H9 (cell line): ENCODE data around the gene OGDH. TPM values are rescaled to one million over a fixed set of nuclear protein-coding genes. Genes with fewer than 3 reads are reported as not detected.

Source experiments
- DNase-seq: peaks from one replicate; pipeline ENCODE4 v3.0.0-alpha.2; 2017
- H2AFZ ChIP-seq: one replicate; pipeline ENCODE4 v1.6.1; 2013; ENCODE audit warnings: mild to moderate bottlenecking, low read length, control low read depth, moderate library complexity
- H2AK5ac ChIP-seq: 2 replicates; pipeline ENCODE4 v1.6.1; 2013; ENCODE audit warnings: low read length, control low read depth, mixed read lengths; ENCODE audit not compliant: insufficient read length
- H2BK120ac ChIP-seq: one replicate; pipeline ENCODE4 v1.6.1; 2013; ENCODE audit warnings: low read depth, mild to moderate bottlenecking, low read length, control low read depth, inconsistent platforms; ENCODE audit not compliant: poor library complexity, severe bottlenecking
- H2BK12ac ChIP-seq: 2 replicates; pipeline ENCODE4 v1.6.1; 2013; ENCODE audit warnings: low read length, control low read depth, mixed read lengths, low read depth; ENCODE audit not compliant: insufficient read length
- H2BK15ac ChIP-seq: 2 replicates; pipeline ENCODE4 v1.6.1; 2013; ENCODE audit warnings: low read depth, low read length, control low read depth
- H2BK20ac ChIP-seq: one replicate; pipeline ENCODE4 v1.6.1; 2013; ENCODE audit warnings: low read depth, mild to moderate bottlenecking, low read length, control low read depth, inconsistent platforms; ENCODE audit not compliant: poor library complexity, severe bottlenecking
- H2BK5ac ChIP-seq: 2 replicates; pipeline ENCODE4 v1.6.1; 2013; ENCODE audit warnings: low read length, control low read depth, mixed read lengths; ENCODE audit not compliant: insufficient read length
- H3K14ac ChIP-seq: 2 replicates; pipeline ENCODE4 v1.6.1; 2013; ENCODE audit warnings: low read length, control low read depth; ENCODE audit not compliant: insufficient read depth
- H3K18ac ChIP-seq: 2 replicates; pipeline ENCODE4 v1.6.1; 2013; ENCODE audit warnings: low read depth, mild to moderate bottlenecking, mixed read lengths, low read length, control low read depth; ENCODE audit not compliant: insufficient read length
- H3K23ac ChIP-seq: 2 replicates; pipeline ENCODE4 v1.6.1; 2013; ENCODE audit warnings: low read length, control low read depth, mixed read lengths, low read depth; ENCODE audit not compliant: insufficient read length
- H3K23me2 ChIP-seq: 2 replicates; pipeline ENCODE4 v1.6.1; 2013; ENCODE audit warnings: low read depth, mild to moderate bottlenecking, mixed read lengths, low read length, control low read depth; ENCODE audit not compliant: insufficient read length, poor library complexity, severe bottlenecking
- H3K27ac ChIP-seq: 2 replicates; pipeline ENCODE4 v1.5.1; 2013; ENCODE audit warnings: low read length, control low read depth, mixed read lengths, low read depth; ENCODE audit not compliant: insufficient read length
- H3K27me3 ChIP-seq: 2 replicates; pipeline ENCODE4 v1.6.1; 2013; ENCODE audit warnings: low read length, control low read depth, inconsistent platforms; ENCODE audit not compliant: insufficient read depth
- H3K4ac ChIP-seq: 2 replicates; pipeline ENCODE4 v1.6.1; 2013; ENCODE audit warnings: low read depth, mild to moderate bottlenecking, control low read depth, inconsistent platforms, low read length, moderate library complexity
- H3K4me1 ChIP-seq: 2 replicates; pipeline ENCODE4 v1.6.1; 2013; ENCODE audit warnings: low read length, control low read depth, inconsistent platforms; ENCODE audit not compliant: insufficient read depth
- H3K4me2 ChIP-seq: 2 replicates; pipeline ENCODE4 v1.6.1; 2013; ENCODE audit warnings: low read length, control low read depth, mixed read lengths; ENCODE audit not compliant: insufficient read length, insufficient read depth
- H3K56ac ChIP-seq: 2 replicates; pipeline ENCODE4 v1.6.1; 2013; ENCODE audit warnings: low read depth, mild to moderate bottlenecking, mixed read lengths, low read length, control low read depth; ENCODE audit not compliant: insufficient read length
- H3K79me1 ChIP-seq: 2 replicates; pipeline ENCODE4 v1.6.1; 2013; ENCODE audit warnings: low read depth, mild to moderate bottlenecking, moderate library complexity, low read length, control low read depth, inconsistent platforms; ENCODE audit not compliant: insufficient read depth, poor library complexity, severe bottlenecking
- H3K79me2 ChIP-seq: 2 replicates; pipeline ENCODE4 v1.6.1; 2013; ENCODE audit warnings: low read length, control low read depth, inconsistent platforms; ENCODE audit not compliant: insufficient read depth
- H3K9ac ChIP-seq: 2 replicates; pipeline ENCODE4 v1.6.1; 2013; ENCODE audit warnings: low read length, control low read depth, mixed read lengths; ENCODE audit not compliant: insufficient read length; ENCODE audit errors: extremely low read depth
- H3K9me3 ChIP-seq: one replicate; pipeline ENCODE4 v1.6.1; 2013; ENCODE audit warnings: low read depth, low read length, inconsistent platforms; ENCODE audit not compliant: control insufficient read depth
- H3T11ph ChIP-seq: one replicate; pipeline ENCODE4 v1.6.1; 2013; ENCODE audit warnings: mild to moderate bottlenecking, low read length, control low read depth, inconsistent platforms
- H4K20me1 ChIP-seq: one replicate; pipeline ENCODE4 v1.6.1; 2013; ENCODE audit not compliant: control insufficient read depth, insufficient read length, insufficient read depth
- H4K5ac ChIP-seq: 2 replicates; pipeline ENCODE4 v1.6.1; 2013; ENCODE audit warnings: low read depth, mild to moderate bottlenecking, mixed read lengths, low read length, control low read depth; ENCODE audit not compliant: insufficient read length
- H4K8ac ChIP-seq: replicated peaks from 2 replicates; pipeline ENCODE4 v1.6.1; 2013; ENCODE audit warnings: low read length, control low read depth, mixed read lengths, low read depth; ENCODE audit not compliant: insufficient read length
- H4K91ac ChIP-seq: 2 replicates; pipeline ENCODE4 v1.6.1; 2013; ENCODE audit warnings: low read depth, mild to moderate bottlenecking, moderate library complexity, mixed read lengths, low read length, control low read depth; ENCODE audit not compliant: insufficient read length
- H3K27ac Mint-ChIP-seq, 3 experiments: 2 replicates in 2 of 3; 3 replicates in 1 of 3; pipeline ENCODE4 v1.8.0; 2020 to 2021; ENCODE audit warnings: mixed read lengths in 3 of 3, mild to moderate bottlenecking in 1 of 3, moderate library complexity in 1 of 3
- H3K27me3 Mint-ChIP-seq: 2 replicates; pipeline ENCODE4 v1.8.0; 2021; ENCODE audit warnings: low read depth, mild to moderate bottlenecking, moderate library complexity, mixed read lengths
- H3K36me3 Mint-ChIP-seq, 3 experiments: 2 replicates in 2 of 3; 3 replicates in 1 of 3; pipeline ENCODE4 v1.8.0; 2020 to 2021; ENCODE audit warnings: low read depth in 3 of 3, mixed read lengths in 3 of 3; ENCODE audit not compliant: insufficient read depth in 1 of 3
- H3K4me1 Mint-ChIP-seq, 2 experiments: 2 replicates each; pipeline ENCODE4 v1.8.0; 2020; ENCODE audit warnings: mixed read lengths in 2 of 2
- H3K4me3 Mint-ChIP-seq, 2 experiments: 2 replicates in 1 of 2; 3 replicates in 1 of 2; pipeline ENCODE4 v1.8.0; 2020 to 2021; ENCODE audit warnings: mild to moderate bottlenecking in 2 of 2, mixed read lengths in 2 of 2, moderate library complexity in 1 of 2
- H3K9me3 Mint-ChIP-seq, 2 experiments: 2 replicates in 1 of 2; 3 replicates in 1 of 2; pipeline ENCODE4 v1.8.0; 2020; ENCODE audit warnings: mild to moderate bottlenecking in 2 of 2, mixed read lengths in 2 of 2, moderate library complexity in 1 of 2
- total RNA-seq: library from RNA; stranded (reverse); gene quantifications from 2 replicates; pipeline ENCODE4 v1.2.1, GENCODE V29; 2021
- TF ChIP-seq, protein P1 (sequence below): fragments of 200-600 bp; sonication (generic); conservative IDR thresholded peaks from 3 replicates; pipeline ENCODE4 v1.8.0; 2021; ENCODE audit warnings: antibody characterized with exemption, mild to moderate bottlenecking

OGDH gene
- total RNA-seq, 1 experiment from 2014 or later, result 77.3 TPM

DNA sequence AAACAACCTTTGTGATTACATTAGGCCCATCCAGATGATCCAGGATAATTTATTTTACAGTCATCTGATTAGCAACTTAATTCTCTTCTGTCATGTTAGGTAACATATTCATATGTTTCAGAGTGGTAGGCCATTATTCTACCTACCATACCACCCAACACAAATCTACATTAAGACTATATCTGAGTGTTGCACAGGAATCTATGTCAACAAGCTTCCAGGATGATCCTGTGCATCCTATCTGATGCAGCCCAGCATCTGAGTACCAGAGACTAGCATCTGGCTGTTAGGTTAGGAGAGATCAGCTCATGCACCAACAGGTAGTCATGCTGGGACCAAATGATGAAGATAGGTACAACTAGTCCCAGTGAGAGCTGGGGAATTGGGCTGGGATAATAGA is 31.4 kb upstream of the OGDH start:
- Histone ChIP-seq H3K27ac (no peak overlapping the region), H3K79me2 (peaks cover 11% of the 10 kb centered on the region; the same call in 1 of the 2 replicates), H4K8ac (no peak overlapping the region), H3K9me3 (no peaks in the 10 kb centered on the region), H3K18ac (no peak overlapping the region), H4K20me1 (no peaks in the 10 kb centered on the region), H3K14ac (no peak overlapping the region), H2AFZ (no peak overlapping the region), H3K79me1 (no peaks in the 10 kb centered on the region), H3K4ac (no peak overlapping the region), H2AK5ac (no peak overlapping the region), H3K56ac (no peak overlapping the region), H2BK5ac (no peak overlapping the region), H2BK12ac (no peak overlapping the region), H3K4me1 (no peaks in the 10 kb centered on the region), H3K9ac (peak overlapping the region; percentile 27), H3K4me2 (peak overlapping the region; percentile 69), H2BK15ac (no peak overlapping the region), H3T11ph (no peak overlapping the region), H2BK20ac (no peak overlapping the region), H2BK120ac (no peak overlapping the region), H3K27me3 (no peaks in the 10 kb centered on the region), H3K23ac (no peak overlapping the region), H4K91ac (no peak overlapping the region), H3K23me2 (peaks cover 9% of the 10 kb centered on the region), H4K5ac (no peak overlapping the region)
- Mint-ChIP-seq H3K9me3 (no peaks in the 10 kb centered on the region), H3K4me3 (peak overlapping the region; percentile 95 to 98), H3K27me3 (no peaks in the 10 kb centered on the region; the same call in 1 of the 2 replicates), H3K27ac (peak overlapping the region in 1 of 3 experiments; percentile 53; a peak in 1 of 7 replicates), H3K36me3 (peaks cover 47 to 68% (median 66%) of the 10 kb centered on the region in 3 experiments; a peak in 6 of 7 replicates), H3K4me1 (peaks cover 17 to 23% of the 10 kb centered on the region in 2 experiments)
- TF ChIP-seq, protein P1, sequence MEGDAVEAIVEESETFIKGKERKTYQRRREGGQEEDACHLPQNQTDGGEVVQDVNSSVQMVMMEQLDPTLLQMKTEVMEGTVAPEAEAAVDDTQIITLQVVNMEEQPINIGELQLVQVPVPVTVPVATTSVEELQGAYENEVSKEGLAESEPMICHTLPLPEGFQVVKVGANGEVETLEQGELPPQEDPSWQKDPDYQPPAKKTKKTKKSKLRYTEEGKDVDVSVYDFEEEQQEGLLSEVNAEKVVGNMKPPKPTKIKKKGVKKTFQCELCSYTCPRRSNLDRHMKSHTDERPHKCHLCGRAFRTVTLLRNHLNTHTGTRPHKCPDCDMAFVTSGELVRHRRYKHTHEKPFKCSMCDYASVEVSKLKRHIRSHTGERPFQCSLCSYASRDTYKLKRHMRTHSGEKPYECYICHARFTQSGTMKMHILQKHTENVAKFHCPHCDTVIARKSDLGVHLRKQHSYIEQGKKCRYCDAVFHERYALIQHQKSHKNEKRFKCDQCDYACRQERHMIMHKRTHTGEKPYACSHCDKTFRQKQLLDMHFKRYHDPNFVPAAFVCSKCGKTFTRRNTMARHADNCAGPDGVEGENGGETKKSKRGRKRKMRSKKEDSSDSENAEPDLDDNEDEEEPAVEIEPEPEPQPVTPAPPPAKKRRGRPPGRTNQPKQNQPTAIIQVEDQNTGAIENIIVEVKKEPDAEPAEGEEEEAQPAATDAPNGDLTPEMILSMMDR, result no peak
- no peak for DNase-seq
